GM19468 (cell line): ENCODE data around the gene PFKP.
"Not testable (repeated sequence)": the region's sequence is repeated elsewhere in the genome, so short reads cannot be mapped to it uniquely, and the experiment has no call there.

Experiments
- ATAC-seq: cut with Tn5 transposase; IDR thresholded peaks from one replicate; pipeline ENCODE4 v1.9.1; 2021; ENCODE audit warnings: mild to moderate bottlenecking, moderate library complexity, moderate number of reproducible peaks; ENCODE audit not compliant: unreplicated experiment; ENCODE audit errors: extremely low read depth

Gene PFKP

GRCh38 chr10:3094609-3095036, 27.3 kb downstream of the PFKP start:
- ATAC-seq: no peak

DNA sequence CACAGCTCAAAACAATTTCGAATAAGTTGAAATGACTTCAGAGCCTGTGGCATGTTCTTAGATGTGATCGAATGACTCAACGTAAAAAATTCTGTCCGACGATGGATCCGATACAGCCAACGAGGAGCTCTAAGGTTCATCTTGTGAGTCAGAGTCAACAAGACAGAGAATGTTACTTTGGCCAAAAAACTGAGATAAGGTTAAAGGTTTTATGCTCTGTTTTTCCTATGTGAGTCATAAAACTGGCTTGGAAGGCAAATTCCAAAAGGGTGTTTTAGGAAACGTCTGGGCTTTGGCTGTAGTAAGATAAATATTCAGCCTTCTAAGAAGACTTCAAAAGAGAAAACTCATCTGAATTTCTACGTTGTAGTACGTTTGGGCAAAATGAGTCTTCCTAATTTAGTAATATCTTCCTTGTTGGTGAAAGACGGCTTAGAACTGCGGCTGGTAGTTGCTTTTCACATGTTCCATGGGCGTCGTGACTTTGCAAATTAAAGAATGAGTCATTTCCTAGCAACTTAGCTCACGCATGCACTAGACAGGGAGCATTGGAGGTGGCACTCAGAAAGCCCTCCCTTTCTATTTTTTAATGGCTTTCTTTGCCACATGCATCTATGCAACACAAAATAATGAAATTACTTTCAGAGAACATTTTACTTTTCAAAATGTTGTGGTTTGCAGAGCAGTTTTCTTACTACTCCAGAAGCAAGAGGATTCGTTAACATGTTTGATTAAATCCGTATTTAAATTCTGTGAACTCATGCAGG, 28.2 kb downstream of the PFKP start:
- ATAC-seq: no peak

- no peak for ATAC-seq
These were observed 28.8 kb downstream of the PFKP start for GRCh38 chr10:3096149-3096548.

DNA sequence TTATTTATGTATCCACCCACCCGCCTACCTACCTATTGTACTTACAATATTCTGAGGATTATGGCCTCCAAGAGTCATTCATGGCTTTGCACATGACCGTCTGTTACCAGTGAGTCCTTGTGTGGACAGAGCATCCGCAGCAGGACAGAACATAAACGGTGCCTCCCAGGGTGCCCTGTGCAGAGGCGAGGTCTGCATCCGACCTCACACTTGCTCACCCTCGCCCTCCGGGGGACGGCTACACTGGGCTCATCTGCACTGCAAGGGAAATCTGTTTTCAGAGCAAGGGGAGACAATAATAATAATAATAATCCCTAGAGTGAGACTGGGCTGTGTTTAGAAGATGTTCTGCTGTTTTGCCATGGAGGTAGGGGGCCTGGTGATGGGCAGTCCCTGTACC, 29.8 kb downstream of the PFKP start:
- ATAC-seq: no peak

DNA sequence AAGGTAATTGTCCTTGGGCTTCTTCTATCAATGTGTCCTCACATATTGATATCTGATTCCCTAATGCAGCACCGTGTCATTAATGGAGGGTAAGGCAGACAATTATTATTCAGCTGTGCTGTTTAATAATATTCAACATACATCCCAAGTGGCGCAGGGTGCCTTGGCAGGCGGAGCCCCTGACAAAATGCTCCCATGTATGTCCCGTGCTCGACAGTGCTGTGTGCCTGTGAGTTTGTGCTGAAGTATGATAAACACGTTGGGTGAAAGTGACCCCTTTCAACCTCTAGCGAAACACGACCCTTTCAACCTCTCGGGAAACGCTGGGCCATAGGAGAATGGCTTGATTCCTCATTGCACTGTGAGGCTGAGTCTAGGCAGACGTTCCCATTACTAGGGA, 31.3 kb downstream of the PFKP start:
- no peak for ATAC-seq

GRCh38 chr10:3099291-3100092, 32.1 kb downstream of the PFKP start:
- no peak for ATAC-seq

- no peak for ATAC-seq
These were observed 32.9 kb downstream of the PFKP start for GRCh38 chr10:3100093-3100792.

GRCh38 chr10:3100856-3101640, 33.7 kb downstream of the PFKP start:
- ATAC-seq: no peak

DNA sequence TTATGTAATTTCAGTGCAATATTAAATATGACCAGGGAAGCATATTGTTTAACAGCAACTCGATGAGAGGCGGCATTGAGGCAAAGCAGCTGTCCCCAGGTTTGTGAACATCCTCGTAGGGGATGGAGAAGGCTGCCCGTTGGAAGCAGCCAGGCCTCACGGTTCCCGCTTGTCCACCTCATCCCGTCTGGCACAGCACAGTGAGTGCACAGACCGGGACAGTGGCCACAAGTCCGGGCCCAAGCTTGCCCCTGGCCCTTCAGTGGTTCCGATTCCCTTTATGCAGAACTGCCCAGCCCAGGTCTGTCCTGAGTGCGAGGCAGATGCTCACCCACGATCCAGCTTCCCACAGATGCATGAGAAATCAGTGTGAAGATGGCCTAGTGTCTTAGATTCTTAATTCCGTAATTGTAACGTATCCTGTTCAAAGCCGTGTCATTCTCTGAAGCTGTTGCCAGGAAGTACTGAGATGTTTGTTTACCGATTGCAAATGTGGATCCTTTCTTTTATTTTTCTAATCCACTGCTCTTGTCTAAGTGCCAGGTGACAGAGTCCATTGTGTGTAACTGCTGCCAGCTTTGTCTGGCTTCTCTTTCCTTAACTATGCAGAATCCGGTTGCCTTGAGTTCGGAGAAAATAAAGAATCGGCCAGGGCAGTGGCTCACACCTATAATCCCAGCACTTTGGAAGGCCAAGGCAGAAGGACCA, 35.5 kb downstream of the PFKP start:
- ATAC-seq: no peak

- ATAC-seq: no peak
These were observed 36.3 kb downstream of the PFKP start for GRCh38 chr10:3103646-3104045.

DNA sequence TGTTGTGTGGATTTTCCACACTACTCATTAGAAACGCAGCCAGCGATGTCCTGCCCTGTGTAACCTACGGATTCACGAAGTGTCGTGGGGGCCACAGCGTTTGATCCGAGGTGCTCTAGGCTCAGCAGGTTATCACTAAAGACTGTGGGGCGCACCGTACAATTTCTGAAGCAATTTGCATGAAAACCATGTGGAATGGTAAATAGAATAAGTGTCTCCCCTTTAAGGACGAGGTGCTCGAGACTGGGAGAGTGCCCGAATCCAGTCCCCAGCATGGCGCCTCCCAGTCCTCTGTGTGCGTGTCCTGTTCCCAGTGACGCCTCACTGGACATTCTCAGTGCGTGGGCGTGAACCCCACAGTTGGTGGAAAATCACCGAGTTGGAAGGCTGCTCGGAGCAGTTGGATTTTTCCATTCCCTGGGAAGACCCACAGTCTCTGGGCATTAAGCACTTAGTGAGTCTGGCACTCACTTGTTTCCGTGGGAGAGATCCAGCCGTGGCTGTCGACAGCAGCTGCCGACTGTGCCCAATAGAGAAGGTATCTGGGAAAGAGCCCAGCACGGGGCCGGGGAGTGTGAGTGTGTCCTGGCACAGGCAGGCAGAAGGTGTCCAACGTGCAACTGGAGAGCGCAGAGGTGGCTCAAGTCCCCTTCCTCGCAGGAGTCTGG, 37.0 kb downstream of the PFKP start:
- no peak for ATAC-seq

- ATAC-seq: no peak
These were observed 37.8 kb downstream of the PFKP start for GRCh38 chr10:3105166-3105565.

DNA sequence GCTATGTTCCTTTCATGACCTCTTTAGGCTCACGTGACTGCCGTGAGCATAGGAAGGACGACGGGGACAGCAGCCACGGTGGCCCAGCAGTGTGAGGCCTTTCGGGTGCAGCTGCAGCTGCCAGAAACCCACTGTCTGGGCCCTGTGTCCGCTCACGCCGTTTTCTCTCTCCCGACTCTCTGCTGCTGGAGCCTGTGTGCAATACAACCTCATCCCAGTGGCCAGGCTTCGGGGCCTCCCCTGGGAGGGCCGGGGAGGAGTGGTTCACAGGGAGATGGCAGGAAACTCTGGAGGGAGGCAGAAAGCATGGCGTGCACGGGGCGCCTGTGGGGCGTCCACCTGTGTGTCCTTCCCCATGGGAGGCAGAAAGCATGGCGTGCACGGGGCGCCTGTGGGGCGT, 38.6 kb downstream of the PFKP start:
- no peak for ATAC-seq

DNA sequence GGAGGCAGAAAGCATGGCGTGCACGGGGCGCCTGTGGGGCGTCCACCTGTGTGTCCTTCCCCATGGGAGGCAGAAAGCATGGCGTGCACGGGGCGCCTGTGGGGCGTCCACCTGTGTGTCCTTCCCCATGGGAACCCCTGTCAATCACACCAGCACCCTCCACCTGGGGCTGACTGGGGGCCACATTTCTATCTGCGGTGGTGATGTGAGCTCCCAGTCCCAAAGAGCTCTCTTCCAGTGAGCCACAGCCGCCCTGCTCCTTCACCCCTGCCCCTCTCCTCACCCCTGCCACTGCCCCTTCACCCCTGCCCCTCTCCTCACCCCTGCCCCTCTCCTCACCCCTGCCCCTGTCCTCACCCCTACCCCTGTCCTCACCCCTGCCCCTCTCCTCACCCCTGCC, 39.0 kb downstream of the PFKP start:
- ATAC-seq: not testable (repeated sequence)

GRCh38 chr10:3106928-3107425, 39.6 kb downstream of the PFKP start:
- ATAC-seq: no peak

DNA sequence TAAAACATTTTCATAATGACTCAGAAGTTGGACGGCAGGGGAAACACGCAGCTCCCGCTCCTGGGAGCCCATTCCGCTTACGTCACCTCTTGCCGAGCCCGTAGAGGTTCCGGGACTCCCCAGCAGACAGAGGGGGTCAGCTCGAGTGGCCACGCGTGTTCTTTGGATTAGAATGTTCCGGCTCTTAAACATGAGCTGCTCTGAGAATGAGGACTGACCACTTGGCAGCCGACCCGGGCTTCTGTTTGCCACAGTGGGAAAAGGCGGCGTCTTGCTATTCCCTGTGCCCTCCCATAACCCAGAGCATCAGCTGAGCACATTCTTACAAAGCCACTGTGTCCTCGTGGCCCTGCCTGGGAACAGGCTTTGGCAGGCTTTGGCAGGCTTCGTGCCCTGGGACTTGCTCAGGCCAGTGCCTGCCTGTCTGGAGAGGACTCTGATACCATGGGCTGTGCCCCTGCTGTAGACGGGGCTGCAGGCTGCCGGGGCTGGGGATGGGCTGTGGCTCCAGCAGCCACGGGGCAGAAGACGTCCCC, 40.1 kb downstream of the PFKP start:
- ATAC-seq: no peak

DNA sequence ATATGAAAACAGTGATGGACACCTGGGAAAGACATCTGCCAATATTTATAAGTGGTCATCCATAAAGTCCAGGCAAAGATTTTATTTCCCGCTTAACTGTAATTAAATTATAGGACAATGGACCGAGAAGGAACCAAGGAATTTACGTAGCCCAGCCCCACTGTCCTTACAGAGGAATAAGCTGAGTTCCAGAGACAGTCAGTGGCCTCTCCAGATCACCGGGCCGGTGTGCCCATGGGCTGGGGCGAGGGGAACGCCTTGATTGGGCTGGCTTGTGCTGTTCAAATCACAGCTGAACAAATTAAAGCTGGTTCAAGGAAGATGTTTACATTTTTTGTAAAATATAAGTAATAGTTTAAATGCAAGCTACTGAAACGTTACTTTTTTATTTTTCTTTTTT, 40.7 kb downstream of the PFKP start:
- ATAC-seq: no peak

GRCh38 chr10:3108575-3109105, 41.3 kb downstream of the PFKP start:
- no peak for ATAC-seq
